ENCODE results near the gene PKNOX2.

The PKNOX2 gene

GRCh38 chr11:125193841-125194240 is 29.3 kb downstream of the PKNOX2 start:
- Histone ChIP-seq H3K27ac (replicated peaks) (no peak overlapping the region), H3K4me3 (replicated peaks; ENCODE audit: insufficient read depth, low read length) (no peak overlapping the region), H3K27me3 (ENCODE audit: insufficient read depth, poor library complexity, severe bottlenecking) (no peaks in the 10 kb centered on the region)
- no peak for DNase-seq (ENCODE audit: low read depth in 1 of 2, low spot score in 1 of 2)
- no peak for TF ChIP-seq POLR2AphosphoS5 (IDR thresholded peaks at IDR 0.05; ENCODE audit: low read depth)
- TF ChIP-seq CTCF (IDR thresholded peaks at IDR 0.05; ENCODE audit: insufficient read depth, low read length) = no peak
- TF ChIP-seq REST (IDR thresholded peaks at IDR 0.05; ENCODE audit: insufficient replicate concordance, low read depth) = no peak
- no peak for TF ChIP-seq GABPA (IDR thresholded peaks at IDR 0.05; ENCODE audit: low read depth)
- TF ChIP-seq SPI1 (IDR thresholded peaks at IDR 0.05; ENCODE audit: borderline replicate concordance, low read depth) = no peak

- H3K27ac ChIP-seq (replicated peaks) = no peak overlapping the region
- TF ChIP-seq GABPA (IDR thresholded peaks at IDR 0.05; ENCODE audit: low read depth) = no peak
- no peak for TF ChIP-seq SPI1 (IDR thresholded peaks at IDR 0.05; ENCODE audit: borderline replicate concordance, low read depth)
- TF ChIP-seq POLR2AphosphoS5 (IDR thresholded peaks at IDR 0.05; ENCODE audit: low read depth) = no peak
- no peak for TF ChIP-seq REST (IDR thresholded peaks at IDR 0.05; ENCODE audit: insufficient replicate concordance, low read depth)
- no peak for TF ChIP-seq CTCF (IDR thresholded peaks at IDR 0.05; ENCODE audit: insufficient read depth, low read length)
- no peaks in the 10 kb centered on the region for H3K27me3 ChIP-seq (ENCODE audit: insufficient read depth, poor library complexity, severe bottlenecking)
- no peak overlapping the region for H3K4me3 ChIP-seq (replicated peaks; ENCODE audit: insufficient read depth, low read length)
- DNase-seq (ENCODE audit: low read depth in 1 of 2, low spot score in 1 of 2) = no peak
Observed at GRCh38 chr11:125199915-125200314, 35.4 kb downstream of the PKNOX2 start.

- no peak for DNase-seq (ENCODE audit: low read depth in 1 of 2, low spot score in 1 of 2)
- no peak for TF ChIP-seq CTCF (IDR thresholded peaks at IDR 0.05; ENCODE audit: insufficient read depth, low read length)
- no peak for TF ChIP-seq POLR2AphosphoS5 (IDR thresholded peaks at IDR 0.05; ENCODE audit: low read depth)
- no peak for TF ChIP-seq SPI1 (IDR thresholded peaks at IDR 0.05; ENCODE audit: borderline replicate concordance, low read depth)
- TF ChIP-seq REST (IDR thresholded peaks at IDR 0.05; ENCODE audit: insufficient replicate concordance, low read depth) = no peak
- H3K27me3 ChIP-seq (ENCODE audit: insufficient read depth, poor library complexity, severe bottlenecking) = no peaks in the 10 kb centered on the region
- no peak overlapping the region for H3K27ac ChIP-seq (replicated peaks)
- H3K4me3 ChIP-seq (replicated peaks; ENCODE audit: insufficient read depth, low read length) = no peak overlapping the region
Observed at GRCh38 chr11:125200441-125200840, 35.9 kb downstream of the PKNOX2 start.
